Measurements from ENCODE around the gene CLDN9.

GRCh38 chr16:3035972-3036725 is 23.4 kb downstream of the CLDN9 start:
- no peak for TF ChIP-seq POLR2A (IDR thresholded peaks at IDR 0.05; ENCODE audit: low read length)
- TF ChIP-seq GATA1 (IDR thresholded peaks at IDR 0.05; ENCODE audit: low read depth, low read length) = no peak
